SH-SY5Y (cell line): ENCODE measurements around the gene KCNB1.

Source experiments
- GATA2 ChIP-seq: IDR thresholded peaks from 2 replicates; pipeline ENCODE4 v1.6.1; 2011; ENCODE audit warnings: mild to moderate bottlenecking, low read depth, low read length
- GATA3 ChIP-seq: IDR thresholded peaks from 2 replicates; pipeline ENCODE4 v1.6.1; 2011; ENCODE audit warnings: low read depth, mild to moderate bottlenecking, low read length, moderate library complexity

DNA sequence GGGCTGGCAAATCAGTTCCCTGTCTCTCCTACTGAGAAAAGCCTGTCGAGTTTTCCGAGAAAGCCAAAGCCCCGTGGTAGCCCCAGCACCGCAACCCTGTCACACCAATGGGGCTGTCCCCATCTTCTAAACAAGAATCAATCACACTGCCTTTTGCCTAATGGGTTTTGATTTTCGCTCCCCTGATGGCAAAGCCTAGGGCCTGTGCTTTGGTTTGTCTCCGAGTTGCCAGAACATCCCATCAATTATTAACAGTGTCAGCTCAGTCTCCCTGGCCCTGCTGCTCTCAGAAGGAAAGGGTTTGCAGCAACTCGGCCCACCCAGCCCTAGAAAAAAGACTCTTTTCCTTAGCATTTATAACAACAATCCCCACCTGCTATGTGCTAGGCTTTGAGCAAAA lies 4.2 kb downstream of the KCNB1 start:
- TF ChIP-seq GATA2 (no peak), GATA3 (no peak)
